Astrocyte (in vitro differentiated cells and primary cell): Measurements from ENCODE around the gene VAT1L. TPM values are rescaled to one million over a fixed set of nuclear protein-coding genes. Genes with fewer than 3 reads are reported as not detected.

ENCODE experiments used
- DNase-seq: peaks from one replicate; pipeline ENCODE4 v3.0.0-alpha.2; 2010; ENCODE audit warnings: low read depth
- FAIRE-seq: peaks from 2 replicates; lab custom pipeline; 2011; peaks lifted over from hg19 to GRCh38; lab: Jason Lieb, UNC
- H2AFZ ChIP-seq: 2 replicates; pipeline ENCODE4 v1.6.0; 2012; ENCODE audit warnings: low read depth, low read length, inconsistent platforms
- H3K27ac ChIP-seq: 2 replicates; pipeline ENCODE4 v1.5.1; 2011; ENCODE audit warnings: low read depth, low read length, inconsistent platforms
- H3K27me3 ChIP-seq: 2 replicates; pipeline ENCODE4 v1.6.0; 2011; ENCODE audit warnings: low read length, inconsistent platforms; ENCODE audit not compliant: insufficient read depth
- H3K36me3 ChIP-seq: 2 replicates; pipeline ENCODE4 v1.5.1; 2011; ENCODE audit warnings: low read length, inconsistent platforms; ENCODE audit not compliant: insufficient read depth
- H3K4me1 ChIP-seq: 2 replicates; pipeline ENCODE4 v1.5.1; 2011; ENCODE audit warnings: low read length, inconsistent platforms; ENCODE audit not compliant: insufficient read depth
- H3K4me2 ChIP-seq: 2 replicates; pipeline ENCODE4 v1.6.0; 2012; ENCODE audit warnings: low read length, inconsistent platforms
- H3K4me3 ChIP-seq: 2 replicates; pipeline ENCODE4 v1.5.1; 2011; ENCODE audit warnings: low read depth, mild to moderate bottlenecking, low read length, inconsistent platforms; ENCODE audit not compliant: insufficient read depth
- H3K79me2 ChIP-seq: 2 replicates; pipeline ENCODE4 v1.6.0; 2012; ENCODE audit warnings: mild to moderate bottlenecking, low read length, inconsistent platforms; ENCODE audit not compliant: insufficient read depth
- H3K9ac ChIP-seq: 2 replicates; pipeline ENCODE4 v1.6.0; 2012; ENCODE audit warnings: mild to moderate bottlenecking, low read length, inconsistent platforms
- H3K9me3 ChIP-seq: 2 replicates; pipeline ENCODE4 v1.5.1; 2012; ENCODE audit warnings: low read depth, mild to moderate bottlenecking, low read length, inconsistent platforms; ENCODE audit not compliant: insufficient read depth
- H4K20me1 ChIP-seq: 2 replicates; pipeline ENCODE4 v1.6.0; 2012; ENCODE audit warnings: low read length, inconsistent platforms; ENCODE audit not compliant: insufficient read depth
- H3K27ac Mint-ChIP-seq: one replicate; pipeline ENCODE4 v1.8.0; 2021; ENCODE audit warnings: mild to moderate bottlenecking, mixed read lengths; ENCODE audit not compliant: unreplicated experiment
- H3K27me3 Mint-ChIP-seq: one replicate; pipeline ENCODE4 v1.8.0; 2021; ENCODE audit warnings: low read depth, mixed read lengths; ENCODE audit not compliant: unreplicated experiment
- H3K36me3 Mint-ChIP-seq: one replicate; pipeline ENCODE4 v1.8.0; 2021; ENCODE audit warnings: low read depth, mixed read lengths; ENCODE audit not compliant: unreplicated experiment
- H3K4me1 Mint-ChIP-seq: one replicate; pipeline ENCODE4 v1.8.0; 2021; ENCODE audit warnings: low read depth, mixed read lengths; ENCODE audit not compliant: unreplicated experiment
- H3K4me3 Mint-ChIP-seq: one replicate; pipeline ENCODE4 v1.8.0; 2021; ENCODE audit warnings: mild to moderate bottlenecking, moderate library complexity, mixed read lengths; ENCODE audit not compliant: unreplicated experiment
- H3K9me3 Mint-ChIP-seq: one replicate; pipeline ENCODE4 v1.8.0; 2021; ENCODE audit warnings: mild to moderate bottlenecking, mixed read lengths; ENCODE audit not compliant: unreplicated experiment
- EZH2 ChIP-seq: IDR thresholded peaks from 2 replicates; pipeline ENCODE4 v1.6.1; 2012; ENCODE audit warnings: mild to moderate bottlenecking, low read length, inconsistent platforms; ENCODE audit not compliant: insufficient read depth
- total RNA-seq: library from RNA; stranded (reverse); gene quantifications from 2 replicates; pipeline ENCODE4 v1.2.1, GENCODE V29; 2021
- TF ChIP-seq, protein P1 (sequence below): IDR thresholded peaks from 2 replicates; pipeline ENCODE4 v1.5.1; 2011; ENCODE audit warnings: low read depth, mild to moderate bottlenecking, inconsistent platforms, low read length, moderate library complexity; ENCODE audit not compliant: insufficient read depth

VAT1L gene
- total RNA-seq, 1 donor from 2014 or later: 3.3 TPM

DNA sequence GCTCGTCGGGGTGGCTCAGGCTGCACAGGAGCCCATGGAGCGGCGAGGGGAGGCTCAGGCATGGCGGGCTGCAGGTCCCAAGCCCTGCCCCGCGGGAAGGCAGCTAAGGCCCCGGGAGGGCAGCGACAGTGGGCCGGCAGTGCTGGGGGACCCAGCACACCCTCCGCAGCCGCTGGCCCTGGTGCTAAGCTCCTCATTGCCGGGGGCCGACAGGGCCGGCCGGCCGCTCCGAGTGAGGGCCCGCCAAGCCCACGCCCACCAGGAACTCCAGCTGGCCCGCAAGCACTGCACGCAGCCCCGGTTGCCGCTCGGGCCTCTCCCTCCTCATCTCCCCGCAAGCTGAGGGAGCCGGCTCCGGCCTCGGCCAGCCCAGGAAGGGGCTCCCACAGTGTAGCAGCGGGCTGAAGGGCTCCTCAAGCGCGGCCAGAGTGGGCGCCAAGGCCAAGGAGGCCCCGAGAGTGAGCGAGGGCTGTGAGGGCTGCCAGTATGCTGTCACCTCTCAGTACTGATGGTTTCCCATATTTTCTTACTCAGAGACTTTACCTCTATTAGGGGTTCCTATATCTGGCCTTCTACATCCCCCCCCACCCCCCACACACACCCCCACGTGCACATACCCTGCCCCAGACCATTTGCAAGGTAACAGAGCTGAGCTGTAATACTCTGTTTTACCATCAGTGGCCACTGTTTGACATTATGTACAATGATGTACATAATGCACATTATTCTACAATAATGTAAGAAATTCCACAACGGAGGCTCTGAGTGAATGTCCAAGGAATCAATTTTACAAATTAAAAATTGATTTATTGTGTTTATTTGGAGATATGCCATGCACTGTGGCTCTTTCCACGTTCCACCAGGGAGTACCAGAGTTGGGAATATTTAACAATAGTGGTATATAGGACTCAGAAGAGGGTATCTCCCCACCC lies 3.7 kb upstream of the VAT1L start:
- Histone ChIP-seq H3K36me3 (no peaks in the 10 kb centered on the region), H3K4me2 (no peak overlapping the region), H2AFZ (no peak overlapping the region), H4K20me1 (no peaks in the 10 kb centered on the region), H3K27me3 (peaks cover 2% of the 10 kb centered on the region), H3K4me1 (peaks cover 11% of the 10 kb centered on the region), H3K9me3 (no peaks in the 10 kb centered on the region), H3K4me3 (no peak overlapping the region), H3K27ac (no peak overlapping the region), H3K79me2 (no peaks in the 10 kb centered on the region), H3K9ac (no peak overlapping the region)
- Mint-ChIP-seq H3K4me3 (no peak overlapping the region), H3K27ac (no peak overlapping the region), H3K27me3 (peaks cover 38% of the 10 kb centered on the region), H3K9me3 (peaks cover 4% of the 10 kb centered on the region), H3K36me3 (no peaks in the 10 kb centered on the region), H3K4me1 (peaks cover 11% of the 10 kb centered on the region)
- DNase-seq (no peak), FAIRE-seq (no peak)
- TF ChIP-seq, protein P1, sequence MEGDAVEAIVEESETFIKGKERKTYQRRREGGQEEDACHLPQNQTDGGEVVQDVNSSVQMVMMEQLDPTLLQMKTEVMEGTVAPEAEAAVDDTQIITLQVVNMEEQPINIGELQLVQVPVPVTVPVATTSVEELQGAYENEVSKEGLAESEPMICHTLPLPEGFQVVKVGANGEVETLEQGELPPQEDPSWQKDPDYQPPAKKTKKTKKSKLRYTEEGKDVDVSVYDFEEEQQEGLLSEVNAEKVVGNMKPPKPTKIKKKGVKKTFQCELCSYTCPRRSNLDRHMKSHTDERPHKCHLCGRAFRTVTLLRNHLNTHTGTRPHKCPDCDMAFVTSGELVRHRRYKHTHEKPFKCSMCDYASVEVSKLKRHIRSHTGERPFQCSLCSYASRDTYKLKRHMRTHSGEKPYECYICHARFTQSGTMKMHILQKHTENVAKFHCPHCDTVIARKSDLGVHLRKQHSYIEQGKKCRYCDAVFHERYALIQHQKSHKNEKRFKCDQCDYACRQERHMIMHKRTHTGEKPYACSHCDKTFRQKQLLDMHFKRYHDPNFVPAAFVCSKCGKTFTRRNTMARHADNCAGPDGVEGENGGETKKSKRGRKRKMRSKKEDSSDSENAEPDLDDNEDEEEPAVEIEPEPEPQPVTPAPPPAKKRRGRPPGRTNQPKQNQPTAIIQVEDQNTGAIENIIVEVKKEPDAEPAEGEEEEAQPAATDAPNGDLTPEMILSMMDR: peak; percentile 22
- TF ChIP-seq EZH2: no peak

DNA sequence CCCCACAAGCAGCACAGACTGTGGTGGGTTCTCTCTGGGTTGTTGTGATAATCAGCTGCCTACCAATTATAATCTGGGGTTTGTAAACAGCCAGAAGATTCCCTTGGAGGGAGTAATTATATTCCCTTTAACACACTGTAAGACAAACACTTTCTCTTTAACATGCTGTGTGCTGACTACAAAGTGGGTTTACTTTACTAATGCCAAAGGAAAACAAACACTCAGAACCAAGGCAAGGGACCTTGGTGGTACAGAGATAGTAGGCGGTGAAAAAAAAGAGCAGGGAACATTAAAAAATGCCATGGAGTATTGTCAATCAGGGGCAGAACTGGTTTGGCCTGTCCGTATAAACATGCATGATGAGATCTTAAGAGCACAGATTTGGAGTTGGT lies 3.0 kb upstream of the VAT1L start:
- Mint-ChIP-seq H3K27me3 (peaks cover 44% of the 10 kb centered on the region), H3K27ac (no peak overlapping the region), H3K4me3 (no peak overlapping the region), H3K9me3 (peaks cover 4% of the 10 kb centered on the region), H3K4me1 (peaks cover 4% of the 10 kb centered on the region), H3K36me3 (no peaks in the 10 kb centered on the region)
- FAIRE-seq (no peak), DNase-seq (no peak)
- H3K4me2 ChIP-seq: no peak overlapping the region
- H3K27ac ChIP-seq: no peak overlapping the region
- H3K9me3 ChIP-seq: no peaks in the 10 kb centered on the region
- no peak overlapping the region for H3K4me3 ChIP-seq
- H3K4me1 ChIP-seq: peaks cover 6% of the 10 kb centered on the region
- no peaks in the 10 kb centered on the region for H3K36me3 ChIP-seq
- no peak overlapping the region for H3K9ac ChIP-seq
- TF ChIP-seq, protein P1: no peak
- TF ChIP-seq EZH2: no peak
- no peak overlapping the region for H2AFZ ChIP-seq
- H3K27me3 ChIP-seq: peaks cover 5% of the 10 kb centered on the region
- no peaks in the 10 kb centered on the region for H4K20me1 ChIP-seq
- no peaks in the 10 kb centered on the region for H3K79me2 ChIP-seq
